Measurements from ENCODE around the gene ATP6V0E2. TPM values are rescaled to one million over a fixed set of nuclear protein-coding genes. Genes with fewer than 3 reads are reported as not detected.

The ATP6V0E2 gene
- total RNA-seq, 2 donors from 2014 or later = 56.8 to 104 TPM

- intact Hi-C loops (cut with DNase I) = no loop called here
- ATAC-seq (no peak), DNase-seq (no peak)
These were observed 36.1 kb upstream of the ATP6V0E2 start for GRCh38 chr7:149837564-149838223.

- ATAC-seq (peak; percentile 99), DNase-seq (peak; percentile 99)
- intact Hi-C loops (cut with DNase I) = no loop called here
These were observed 35.4 kb upstream of the ATP6V0E2 start, which contains the start of gene ZNF862 for GRCh38 chr7:149838224-149838991. Gene ZNF862, plus strand, starts transcription at chr7:149838375. Its CDS starts 237 bp downstream, at chr7:149838612.

- intact Hi-C loops (cut with DNase I) = no loop called here
- DNase-seq = no peak
- peak in 1 of 2 donors; percentile 3 for ATAC-seq
These were observed 34.8 kb upstream of the ATP6V0E2 start for GRCh38 chr7:149838992-149839408.

- intact Hi-C loops (cut with DNase I) = no loop called here
- ATAC-seq (no peak), DNase-seq (no peak)
These were observed 33.8 kb upstream of the ATP6V0E2 start for GRCh38 chr7:149839933-149840332.

GRCh38 chr7:149843566-149843965 is 30.2 kb upstream of the ATP6V0E2 start:
- ATAC-seq (no peak), DNase-seq (no peak)
- intact Hi-C loops (cut with DNase I) = no loop called here

GRCh38 chr7:149844445-149844844 is 29.3 kb upstream of the ATP6V0E2 start:
- DNase-seq (no peak), ATAC-seq (no peak)
- intact Hi-C loops (cut with DNase I) = no loop called here

- DNase-seq (no peak), ATAC-seq (peak in 1 of 2 donors; percentile 65)
- intact Hi-C loops (cut with DNase I) = no loop called here
These were observed 28.4 kb upstream of the ATP6V0E2 start for GRCh38 chr7:149845257-149845980.

GRCh38 chr7:149846021-149846420 is 27.7 kb upstream of the ATP6V0E2 start:
- ATAC-seq (no peak), DNase-seq (no peak)
- intact Hi-C loops (cut with DNase I) = no loop called here

- ATAC-seq (no peak), DNase-seq (no peak)
- intact Hi-C loops (cut with DNase I) = no loop called here
These were observed 27.2 kb upstream of the ATP6V0E2 start for GRCh38 chr7:149846436-149847046.

- ATAC-seq (no peak), DNase-seq (no peak)
- intact Hi-C loops (cut with DNase I) = no loop called here
These were observed 24.6 kb upstream of the ATP6V0E2 start for GRCh38 chr7:149849174-149849573.

GRCh38 chr7:149850007-149850594 is 23.7 kb upstream of the ATP6V0E2 start:
- DNase-seq (no peak), ATAC-seq (no peak)
- intact Hi-C loops (cut with DNase I) = no loop called here

- no peak for ATAC-seq
- intact Hi-C loops (cut with DNase I) = no loop called here
- no peak for DNase-seq
These were observed 23.1 kb upstream of the ATP6V0E2 start for GRCh38 chr7:149850716-149851115.

- ATAC-seq (no peak), DNase-seq (no peak)
- intact Hi-C loops (cut with DNase I) = no loop called here
These were observed 22.3 kb upstream of the ATP6V0E2 start for GRCh38 chr7:149851449-149851848.

GRCh38 chr7:149853157-149853556 is 20.6 kb upstream of the ATP6V0E2 start:
- DNase-seq (no peak), ATAC-seq (no peak)
- intact Hi-C loops (cut with DNase I) = no loop called here

- DNase-seq (peak; percentile 73), ATAC-seq (peak; percentile 75 to 83)
- intact Hi-C loops (cut with DNase I) = no loop called here
These were observed 19.0 kb upstream of the ATP6V0E2 start for GRCh38 chr7:149854611-149855360.

GRCh38 chr7:149855361-149856305 is 18.1 kb upstream of the ATP6V0E2 start:
- ATAC-seq (peak; percentile 46 to 62), DNase-seq (no peak)
- intact Hi-C loops (cut with DNase I) = no loop called here

GRCh38 chr7:149856583-149856982 is 17.2 kb upstream of the ATP6V0E2 start:
- intact Hi-C loops (cut with DNase I) = no loop called here
- DNase-seq = no peak
- no peak for ATAC-seq

Data from left cardiac atrium (tissue), 4 donors.